Bronchus fibroblast of lung (primary cell): ENCODE measurements around the gene CNTFR. TPM values are rescaled to one million over a fixed set of nuclear protein-coding genes. Genes with fewer than 3 reads are reported as not detected.

Source experiments
- total RNA-seq: library from RNA; depleted of rRNA; stranded (reverse); fragments of >200 nt; gene quantifications from 2 replicates; pipeline ENCODE4 v1.2.3, GENCODE V29; 2015

The CNTFR gene
- total RNA-seq = not detected in 2 replicates

GRCh38 chr9:34589636-34590380, at the start of gene CNTFR:
Gene CNTFR, minus strand, starts transcription at chr9:34589724. Its CDS starts 20,743 bp downstream, at chr9:34568981.

GRCh38 chr9:34637356-34638137, 48.0 kb upstream of the CNTFR start, which contains the start of gene SIGMAR1:
Gene SIGMAR1, minus strand, starts transcription at chr9:34637787. Its CDS starts 90 bp downstream, at chr9:34637697.

GRCh38 chr9:34628656-34629490, 39.3 kb upstream of the CNTFR start, which contains the start of gene ARID3C:
Gene ARID3C, minus strand, starts transcription at chr9:34629066. Its CDS starts 1,052 bp downstream, at chr9:34628014.

GRCh38 chr9:34620061-34620994, 30.8 kb upstream of the CNTFR start, which contains the start of gene DCTN3:
Gene DCTN3, minus strand, starts transcription at chr9:34620495. Its CDS starts 31 bp downstream, at chr9:34620464.

GRCh38 chr9:34611811-34612787, 22.6 kb upstream of the CNTFR start, which contains the start of gene RPP25L:
Gene RPP25L, minus strand, starts transcription at chr9:34612097. Its CDS starts 801 bp downstream, at chr9:34611296.

GRCh38 chr9:34522971-34523797, 66.3 kb downstream of the CNTFR start, which contains the start of gene ENHO:
Gene ENHO, minus strand, starts transcription at chr9:34522990. Its CDS starts 1,295 bp downstream, at chr9:34521695.

Other genes starting within 250 kb of the CNTFR start
- 1.2 and 1.3 TPM in 2 replicates for gene MYORG, start 212.8 kb downstream of the CNTFR start, total RNA-seq
- 10.4 and 11.6 TPM in 2 replicates for gene FAM219A, start 131.2 kb downstream of the CNTFR start, total RNA-seq
- not detected in 2 replicates for gene DNAI1, start 130.9 kb downstream of the CNTFR start, total RNA-seq
- gene ENHO, start 66.7 kb downstream of the CNTFR start, total RNA-seq = not detected in 2 replicates
- gene RPP25L, start 22.4 kb upstream of the CNTFR start, total RNA-seq = 33.7 and 35.5 TPM in 2 replicates
- 125 and 175 TPM in 2 replicates for gene DCTN3, start 30.8 kb upstream of the CNTFR start, total RNA-seq
- gene ARID3C, start 39.3 kb upstream of the CNTFR start, total RNA-seq = not detected in 2 replicates
- gene SIGMAR1, start 48.1 kb upstream of the CNTFR start, total RNA-seq = 223 and 227 TPM in 2 replicates
- gene GALT, start 57.0 kb upstream of the CNTFR start, total RNA-seq = 15.5 and 18.5 TPM in 2 replicates
- gene IL11RA, start 62.5 kb upstream of the CNTFR start, total RNA-seq = 13.8 and 16.5 TPM in 2 replicates
- not detected in 2 replicates for gene CCL27, start 72.9 kb upstream of the CNTFR start, total RNA-seq
- not detected in 2 replicates for gene CCL19, start 101.6 kb upstream of the CNTFR start, total RNA-seq
- gene CCL21, start 120.4 kb upstream of the CNTFR start, total RNA-seq = not detected in 2 replicates